Neutrophil (primary cell): ENCODE results near the gene TNS3.
A peak's percentile ranks its signal among the peaks of the same experiment; 100 is the strongest.

Source experiments
- H3K27ac ChIP-seq: fragments of 200-600 bp; sonication (generic); 2 replicates; pipeline ENCODE4 v1.5.1; 2016; ENCODE audit warnings: mild to moderate bottlenecking, moderate library complexity
- H3K27me3 ChIP-seq: fragments of 200-600 bp; sonication (generic); 2 replicates; pipeline ENCODE4 v1.6.0; 2016; ENCODE audit warnings: mild to moderate bottlenecking
- H3K36me3 ChIP-seq: fragments of 200-600 bp; sonication (generic); 2 replicates; pipeline ENCODE4 v1.5.1; 2017
- H3K4me1 ChIP-seq, 2 experiments: fragments of 200-600 bp in 1 of 2; sonication (generic) in 1 of 2; 1 replicate in 1 of 2; 2 replicates in 1 of 2; pipeline versions ENCODE4 v1.5.1 to v1.6.1; 2013 to 2016; ENCODE audit warnings: low read depth in 1 of 2, low read length in 1 of 2, mild to moderate bottlenecking in 1 of 2, moderate library complexity in 1 of 2; ENCODE audit not compliant: control insufficient read depth in 1 of 2, insufficient read depth in 1 of 2
- H3K4me3 ChIP-seq, 2 experiments: fragments of 200-600 bp in 1 of 2; sonication (generic) in 1 of 2; 1 replicate in 1 of 2; 2 replicates in 1 of 2; pipeline ENCODE4 v1.5.1; 2013 to 2016; ENCODE audit warnings: low read depth in 1 of 2, low read length in 1 of 2, mild to moderate bottlenecking in 1 of 2, moderate library complexity in 1 of 2
- H3K9me3 ChIP-seq: fragments of 200-600 bp; sonication (generic); 2 replicates; pipeline ENCODE4 v1.5.1; 2016
- CTCF ChIP-seq: fragments of 200-600 bp; sonication (generic); IDR thresholded peaks from 2 replicates; pipeline ENCODE4 v1.5.1; 2016; ENCODE audit warnings: antibody characterized with exemption

TNS3 gene

GRCh38 chr7:47267346-47267745, 314.6 kb downstream of the TNS3 start:
- H3K4me3 ChIP-seq, result no peak overlapping the region
- TF ChIP-seq CTCF, result no peak
- H3K36me3 ChIP-seq, result no peaks in the 10 kb centered on the region
- no peaks in the 10 kb centered on the region for H3K9me3 ChIP-seq
- no peaks in the 10 kb centered on the region for H3K4me1 ChIP-seq
- H3K27ac ChIP-seq, result no peak overlapping the region
- H3K27me3 ChIP-seq, result no peaks in the 10 kb centered on the region

DNA sequence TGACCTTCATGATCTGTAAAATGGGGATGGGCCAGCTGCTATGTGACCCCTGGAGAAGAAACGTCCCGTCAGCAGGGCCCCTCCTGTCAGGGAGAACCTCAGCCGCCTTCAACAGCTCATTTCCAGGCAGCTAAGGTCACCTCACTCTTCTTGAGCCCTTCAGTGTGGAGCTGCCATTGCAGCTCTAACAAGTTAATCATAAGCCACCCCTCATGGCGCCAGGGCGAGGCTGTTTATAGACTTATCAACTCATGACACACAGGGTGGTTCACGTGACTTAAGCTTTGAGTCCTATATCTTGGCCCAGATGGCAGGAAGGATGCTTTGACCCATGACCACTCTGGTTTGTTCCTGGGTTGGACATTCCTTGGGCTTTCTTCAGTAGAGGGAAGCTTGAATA, 315.1 kb downstream of the TNS3 start:
- no peaks in the 10 kb centered on the region for H3K4me1 ChIP-seq
- H3K36me3 ChIP-seq, result no peaks in the 10 kb centered on the region
- no peaks in the 10 kb centered on the region for H3K9me3 ChIP-seq
- H3K27ac ChIP-seq, result no peak overlapping the region
- H3K4me3 ChIP-seq, result no peak overlapping the region
- no peaks in the 10 kb centered on the region for H3K27me3 ChIP-seq
- TF ChIP-seq CTCF, result no peak

- Histone ChIP-seq H3K4me1 (no peaks in the 10 kb centered on the region), H3K4me3 (no peak overlapping the region)
Observed at GRCh38 chr7:47266131-47266706, 315.7 kb downstream of the TNS3 start.

GRCh38 chr7:47265621-47266020, 316.3 kb downstream of the TNS3 start:
- H3K36me3 ChIP-seq, result no peaks in the 10 kb centered on the region
- H3K4me1 ChIP-seq, result no peaks in the 10 kb centered on the region
- no peak overlapping the region for H3K27ac ChIP-seq
- H3K4me3 ChIP-seq, result no peak overlapping the region
- no peaks in the 10 kb centered on the region for H3K27me3 ChIP-seq
- no peaks in the 10 kb centered on the region for H3K9me3 ChIP-seq
- TF ChIP-seq CTCF, result no peak

More at GRCh38 chr7:47266131-47266706, 315.7 kb downstream of the TNS3 start:
- Histone ChIP-seq H3K36me3 (no peaks in the 10 kb centered on the region), H3K27me3 (no peaks in the 10 kb centered on the region), H3K9me3 (no peaks in the 10 kb centered on the region), H3K27ac (no peak overlapping the region)
- TF ChIP-seq CTCF, result peak; percentile 56

- H3K9me3 ChIP-seq, result no peaks in the 10 kb centered on the region
- no peaks in the 10 kb centered on the region for H3K27me3 ChIP-seq
- TF ChIP-seq CTCF, result no peak
- no peaks in the 10 kb centered on the region for H3K4me1 ChIP-seq
- no peaks in the 10 kb centered on the region for H3K36me3 ChIP-seq
- H3K4me3 ChIP-seq, result no peak overlapping the region
- no peak overlapping the region for H3K27ac ChIP-seq
Observed at GRCh38 chr7:47264021-47264651, 317.8 kb downstream of the TNS3 start.
